IPS DF 6.9 (cell line): ENCODE results near the gene APOL6.
"Not testable (repeated sequence)": the region's sequence is repeated elsewhere in the genome, so short reads cannot be mapped to it uniquely, and the experiment has no call there.

Source experiments
- DNase-seq: peaks from one replicate; pipeline ENCODE4 v3.0.0-alpha.2; 2013; ENCODE audit warnings: low read depth, low spot score
- H3K27ac ChIP-seq: one replicate; pipeline ENCODE4 v1.5.1; 2013; ENCODE audit warnings: low read length, control low read depth
- H3K27me3 ChIP-seq: 2 replicates; pipeline ENCODE4 v1.6.1; 2013; ENCODE audit warnings: mild to moderate bottlenecking, low read length; ENCODE audit not compliant: control insufficient read depth, insufficient read depth
- H3K36me3 ChIP-seq: 2 replicates; pipeline ENCODE4 v1.6.1; 2013; ENCODE audit warnings: low read length; ENCODE audit not compliant: control insufficient read depth, insufficient read depth
- H3K4me1 ChIP-seq: 2 replicates; pipeline ENCODE4 v1.6.1; 2013; ENCODE audit warnings: low read length; ENCODE audit not compliant: control insufficient read depth, insufficient read depth
- H3K4me3 ChIP-seq: 2 replicates; pipeline ENCODE4 v1.5.1; 2013; ENCODE audit warnings: mild to moderate bottlenecking, low read length
- H3K9me3 ChIP-seq: 2 replicates; pipeline ENCODE4 v1.6.1; 2013; ENCODE audit warnings: low read length, inconsistent platforms; ENCODE audit not compliant: control insufficient read depth, insufficient read depth
- WGBS: extraction: QIAGEN DNeasy Blood & Tissue Kit; methylation state at CpG from one replicate; pipeline ENCODE4 v1.1.7; 2013; ENCODE audit warnings: mixed read lengths, missing lambda C conversion rate; ENCODE audit not compliant: insufficient read length, insufficient coverage; 5-methylcytosine and 5-hydroxymethylcytosine counted together

The APOL6 gene

DNA sequence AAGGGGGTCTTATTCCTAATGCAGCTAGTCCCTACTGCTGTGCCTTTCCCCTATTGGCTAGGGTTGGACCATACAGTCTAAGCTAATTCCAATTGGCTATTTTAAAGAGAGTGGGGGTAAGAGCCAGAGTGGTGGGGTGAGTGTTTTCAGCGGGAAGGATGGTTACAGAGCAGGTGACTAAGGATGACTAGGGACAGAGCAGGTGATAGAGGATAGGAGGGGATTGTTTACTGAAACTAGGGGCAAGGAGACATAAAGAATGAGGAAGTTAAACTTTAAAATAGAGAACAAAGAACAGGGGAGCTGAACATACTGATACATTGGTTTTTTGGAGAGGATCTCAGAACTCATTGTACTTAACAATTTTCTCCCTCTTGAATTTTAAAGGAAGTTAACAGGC, 27.8 kb downstream of the APOL6 start:
- not testable (repeated sequence) for H3K27me3 ChIP-seq, H3K36me3 ChIP-seq, H3K9me3 ChIP-seq, H3K27ac ChIP-seq, H3K4me1 ChIP-seq, DNase-seq, H3K4me3 ChIP-seq
- no CpG with 5 or more reads among the region's 1 CpG for WGBS

DNA sequence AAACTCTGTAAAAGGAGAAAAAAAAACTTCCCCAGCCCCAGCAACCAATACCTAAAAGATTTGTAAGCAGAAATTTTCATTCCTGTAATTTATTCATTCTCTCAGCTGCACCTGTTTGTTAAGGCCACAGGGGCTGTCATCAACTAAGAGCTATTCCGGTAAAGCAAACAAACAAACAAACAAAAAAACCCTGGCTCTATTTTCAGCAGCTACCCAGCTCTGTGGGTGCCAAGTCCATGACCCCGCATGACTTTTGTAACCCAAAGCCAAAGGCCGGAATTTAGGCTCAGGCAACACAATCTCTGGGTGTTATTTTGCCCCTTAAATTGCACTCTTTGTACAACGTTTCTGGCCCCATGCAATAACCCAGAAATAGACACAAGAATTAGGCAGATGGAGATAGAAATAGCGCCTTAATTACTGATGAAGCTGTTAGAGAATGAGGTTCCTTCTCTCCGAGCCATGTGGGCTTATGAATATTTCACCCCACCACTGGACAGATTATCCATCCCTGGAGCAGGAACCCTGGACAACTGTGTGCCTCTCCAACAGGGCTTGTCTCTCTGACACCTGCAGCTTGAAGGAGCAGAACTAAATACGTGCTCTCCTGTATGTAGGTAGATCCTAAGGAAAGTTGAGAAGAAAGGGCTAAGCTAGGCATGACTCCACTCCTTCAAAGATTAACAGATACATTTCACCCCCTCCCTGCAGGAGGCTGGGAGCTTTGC, 29.4 kb downstream of the APOL6 start:
- Histone ChIP-seq H3K4me3 (no peak overlapping the region), H3K27ac (no peak overlapping the region), H3K9me3 (peaks cover 4% of the 10 kb centered on the region), H3K4me1 (no peaks in the 10 kb centered on the region), H3K36me3 (no peaks in the 10 kb centered on the region), H3K27me3 (no peaks in the 10 kb centered on the region)
- no CpG with 5 or more reads among the region's 7 CpGs for WGBS
- no peak for DNase-seq

DNA sequence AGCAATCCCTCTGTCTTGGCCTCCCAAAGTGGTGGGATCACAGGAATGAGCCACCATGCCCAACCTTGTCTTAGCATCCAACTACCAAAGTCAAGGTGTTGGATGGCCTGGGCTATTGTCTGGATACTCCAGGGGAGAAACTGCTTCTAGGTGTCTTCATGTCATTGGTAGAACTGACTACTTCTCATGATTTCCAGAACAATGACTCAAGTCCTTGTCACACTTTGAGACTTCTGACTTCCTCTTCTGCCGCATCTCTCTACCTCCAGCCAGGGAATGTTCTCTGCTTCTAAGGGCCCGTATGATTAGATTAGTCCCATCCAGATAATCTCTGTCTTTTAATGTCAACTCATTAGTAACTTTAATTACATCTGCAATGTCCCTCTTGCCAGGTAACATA, 30.6 kb downstream of the APOL6 start:
- DNase-seq = no peak

DNA sequence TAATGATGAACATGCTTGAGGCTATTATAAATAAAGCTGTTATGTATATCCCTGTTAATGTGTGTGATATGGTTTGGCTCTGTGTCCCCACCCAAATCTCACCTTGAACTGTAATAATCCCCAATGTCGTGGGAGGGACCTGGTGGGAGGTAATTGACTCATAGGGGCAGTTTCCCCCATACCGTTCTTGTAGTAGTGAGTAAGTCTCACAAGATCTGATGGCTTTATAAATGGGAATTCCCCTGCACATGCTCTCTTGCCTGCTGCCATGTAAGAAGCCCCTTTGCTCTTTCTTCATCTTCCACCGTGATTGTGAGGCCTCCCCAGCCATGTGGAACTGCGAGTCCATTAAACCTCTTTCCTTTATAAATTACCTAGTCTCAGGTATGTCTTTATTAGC, 31.2 kb downstream of the APOL6 start:
- H3K9me3 ChIP-seq, H3K27me3 ChIP-seq, DNase-seq, H3K4me1 ChIP-seq, H3K36me3 ChIP-seq, H3K4me3 ChIP-seq, H3K27ac ChIP-seq: not testable (repeated sequence)
- WGBS = no CpG with 5 or more reads among the region's 4 CpGs

More for the DNA sequence above, 30.6 kb downstream of the APOL6 start:
- Histone ChIP-seq H3K27ac (no peak overlapping the region), H3K36me3 (no peaks in the 10 kb centered on the region), H3K9me3 (peaks cover 4% of the 10 kb centered on the region), H3K4me3 (no peak overlapping the region), H3K4me1 (no peaks in the 10 kb centered on the region), H3K27me3 (no peaks in the 10 kb centered on the region)
- WGBS = no CpG with 5 or more reads among the region's 2 CpGs

DNA sequence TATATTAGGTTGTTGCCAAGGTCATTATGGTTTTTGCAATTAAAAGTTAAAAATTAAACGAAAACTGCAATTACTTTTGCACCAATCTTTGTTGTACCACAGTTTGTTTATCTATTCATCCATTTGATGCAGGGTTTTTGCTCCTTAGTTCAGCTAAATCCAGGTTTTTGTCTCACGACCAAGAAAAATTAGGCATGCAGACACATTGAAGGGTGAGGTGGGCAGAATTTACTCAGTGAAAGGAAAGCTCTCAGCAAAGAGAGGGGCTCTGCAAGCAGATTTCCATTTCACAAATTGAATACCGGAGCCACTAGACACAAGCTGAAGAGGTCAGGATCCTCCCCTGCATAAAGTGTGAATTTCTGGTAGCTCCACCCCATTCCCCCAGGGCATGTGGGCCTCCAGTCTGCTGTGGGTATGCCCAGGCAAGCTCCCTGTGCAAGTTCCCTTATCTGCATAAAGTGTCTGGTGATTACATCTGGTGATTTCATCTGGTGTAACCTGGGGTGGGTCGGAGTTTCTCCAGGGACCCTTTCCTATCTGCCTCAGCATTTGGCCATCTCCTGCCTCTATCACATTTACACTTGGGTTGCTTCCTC, 33.3 kb downstream of the APOL6 start:
- Histone ChIP-seq H3K27ac (no peak overlapping the region), H3K9me3 (peaks cover 1% of the 10 kb centered on the region; the same call in 1 of the 2 replicates), H3K4me1 (no peaks in the 10 kb centered on the region), H3K36me3 (no peaks in the 10 kb centered on the region), H3K27me3 (no peaks in the 10 kb centered on the region), H3K4me3 (no peak overlapping the region)
- no CpG with 5 or more reads among the region's 4 CpGs for WGBS
- DNase-seq = no peak

DNA sequence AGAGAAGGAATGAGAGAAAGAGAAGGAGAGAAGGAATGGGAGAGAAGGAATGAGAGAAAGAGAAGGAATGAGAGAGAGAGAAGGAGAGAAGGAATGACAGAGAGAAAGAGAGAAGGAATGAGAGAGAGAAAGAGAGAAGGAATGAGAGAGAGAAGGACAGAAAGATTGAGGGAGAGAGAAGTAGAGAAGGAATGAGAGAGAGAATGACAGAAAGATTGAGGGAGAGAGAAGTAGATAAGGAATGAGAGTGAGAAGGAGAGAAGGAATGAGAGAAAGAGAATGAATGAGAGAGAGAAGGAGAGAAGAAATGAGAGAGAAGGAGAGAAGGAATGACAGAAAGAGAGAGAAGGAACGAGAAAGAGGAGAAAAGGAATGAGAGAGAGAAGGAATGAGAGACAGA, 35.3 kb downstream of the APOL6 start:
- WGBS = 100% methylated on average over 1 of the region's 1 CpG
- Histone ChIP-seq H3K9me3 (peaks cover 1% of the 10 kb centered on the region; the same call in 1 of the 2 replicates), H3K4me3 (no peak overlapping the region)

DNA sequence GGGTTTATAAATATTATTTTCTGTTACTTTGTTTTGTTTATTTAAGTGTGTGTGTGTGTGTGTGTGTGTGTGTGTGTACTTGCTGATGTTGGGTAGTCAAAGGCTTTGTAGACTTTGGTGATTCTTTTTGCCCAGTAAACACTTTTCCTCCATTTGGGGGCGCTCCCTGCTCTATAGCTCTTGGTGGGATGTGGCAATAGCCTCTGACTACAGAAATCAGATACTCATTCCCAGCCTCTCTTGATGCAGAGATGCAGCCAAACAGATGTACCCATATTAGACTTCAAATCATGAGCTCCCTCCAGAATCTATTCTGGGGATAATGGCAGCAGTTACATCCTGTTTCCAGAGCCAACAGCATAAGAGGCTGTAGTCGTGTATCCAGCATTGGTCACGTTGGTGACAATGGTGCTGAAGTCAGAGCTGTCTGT, 36.0 kb downstream of the APOL6 start:
- no peak overlapping the region for H3K27ac ChIP-seq
- no peaks in the 10 kb centered on the region for H3K4me1 ChIP-seq
- no peaks in the 10 kb centered on the region for H3K36me3 ChIP-seq
- peaks cover 1% of the 10 kb centered on the region; the same call in 1 of the 2 replicates for H3K9me3 ChIP-seq
- no peaks in the 10 kb centered on the region for H3K27me3 ChIP-seq
- H3K4me3 ChIP-seq = no peak overlapping the region
- no CpG with 5 or more reads among the region's 3 CpGs for WGBS
- DNase-seq = no peak

More for the DNA sequence above, 35.3 kb downstream of the APOL6 start:
- DNase-seq = no peak
- Histone ChIP-seq H3K4me1 (no peaks in the 10 kb centered on the region), H3K27me3 (no peaks in the 10 kb centered on the region), H3K36me3 (no peaks in the 10 kb centered on the region), H3K27ac (no peak overlapping the region)

DNA sequence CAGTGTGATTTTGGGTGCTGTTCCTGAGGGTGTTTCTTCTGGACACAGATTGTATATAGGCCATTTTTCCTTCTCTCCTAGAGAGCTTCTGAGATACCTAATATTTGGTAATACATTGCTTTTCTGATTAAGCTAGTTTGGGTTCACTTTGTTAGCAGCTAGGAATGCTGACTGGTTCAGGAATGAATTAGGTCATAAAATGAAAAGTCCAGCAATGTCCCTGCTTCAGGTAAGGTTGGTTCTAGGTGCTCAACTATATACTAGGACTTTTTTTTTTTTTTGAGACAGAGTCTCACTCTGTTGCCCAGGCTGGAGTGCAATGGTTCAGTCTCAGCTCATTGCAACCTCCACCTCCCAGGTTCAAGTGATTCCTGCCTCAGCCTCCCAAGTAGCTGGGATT, 36.5 kb downstream of the APOL6 start:
- Histone ChIP-seq H3K4me3 (no peak overlapping the region), H3K27me3 (no peaks in the 10 kb centered on the region), H3K36me3 (no peaks in the 10 kb centered on the region), H3K27ac (no peak overlapping the region), H3K9me3 (peaks cover 1% of the 10 kb centered on the region; the same call in 1 of the 2 replicates), H3K4me1 (no peaks in the 10 kb centered on the region)
- no peak for DNase-seq

DNA sequence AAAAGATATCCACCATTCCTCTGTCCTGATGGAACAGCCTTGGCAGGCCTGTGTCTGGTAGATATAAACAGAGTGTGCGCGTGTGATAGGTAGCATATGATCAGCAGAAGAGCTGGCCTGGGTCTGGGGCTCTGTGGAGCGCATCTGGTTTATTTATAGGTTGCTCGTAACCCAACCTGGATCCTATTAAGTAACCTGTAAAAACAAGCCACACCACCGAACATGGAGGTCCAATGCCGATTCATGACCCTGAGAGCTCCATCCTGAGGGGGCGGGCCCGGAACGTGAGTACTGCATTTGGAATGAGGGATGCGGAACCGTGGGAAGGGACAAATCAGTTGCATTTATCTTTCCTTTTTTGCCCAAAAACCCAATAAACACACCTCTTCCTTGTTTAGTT, 37.5 kb downstream of the APOL6 start:
- no CpG with 5 or more reads among the region's 11 CpGs for WGBS
- H3K4me3 ChIP-seq = no peak overlapping the region

DNA sequence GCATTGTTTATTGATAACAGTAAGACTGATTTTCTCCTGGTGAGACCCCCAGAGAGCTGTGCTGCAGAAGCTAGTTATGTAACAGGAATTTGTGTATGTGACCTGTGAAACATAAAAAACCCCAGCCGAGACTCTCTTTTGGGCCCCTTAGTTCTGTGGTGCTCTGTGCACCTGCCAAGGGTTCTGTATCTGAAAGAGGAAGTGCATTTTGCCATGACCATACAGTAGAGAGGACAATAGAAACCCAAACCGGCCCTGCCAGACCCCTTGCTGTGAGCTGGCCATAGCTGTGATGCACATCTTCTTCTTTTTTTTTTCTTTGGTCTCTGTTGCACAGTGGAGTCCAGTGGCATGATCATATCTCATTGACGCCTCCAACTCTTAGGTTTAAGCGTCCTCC, 38.1 kb downstream of the APOL6 start:
- Histone ChIP-seq H3K4me1 (no peaks in the 10 kb centered on the region), H3K36me3 (no peaks in the 10 kb centered on the region), H3K27me3 (no peaks in the 10 kb centered on the region), H3K27ac (no peak overlapping the region), H3K4me3 (no peak overlapping the region), H3K9me3 (peaks cover 1% of the 10 kb centered on the region; the same call in 1 of the 2 replicates)
- WGBS = no CpG with 5 or more reads among the region's 4 CpGs
- no peak for DNase-seq

More for the DNA sequence above, 37.5 kb downstream of the APOL6 start:
- Histone ChIP-seq H3K9me3 (peaks cover 1% of the 10 kb centered on the region; the same call in 1 of the 2 replicates), H3K27me3 (no peaks in the 10 kb centered on the region), H3K4me1 (no peaks in the 10 kb centered on the region), H3K36me3 (no peaks in the 10 kb centered on the region), H3K27ac (no peak overlapping the region)
- no peak for DNase-seq

DNA sequence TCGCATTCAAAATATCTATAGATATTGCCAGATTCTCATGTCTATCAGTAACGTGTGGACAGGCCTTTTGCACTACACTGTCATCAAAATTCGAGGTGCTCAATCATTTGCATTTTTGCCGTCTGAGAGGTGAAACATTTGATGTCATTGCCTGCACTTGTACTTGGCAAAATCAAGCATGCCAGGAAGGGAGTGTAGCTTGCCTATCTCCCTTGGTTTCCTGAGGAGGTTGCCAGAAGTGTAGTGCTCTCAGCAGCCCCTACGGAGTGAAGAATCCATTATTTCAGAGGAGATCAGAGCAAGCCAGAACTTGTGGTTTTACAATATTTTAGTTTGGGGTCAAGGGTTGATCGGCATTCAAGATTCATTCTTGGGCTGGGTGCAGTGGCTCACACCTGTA, 39.2 kb downstream of the APOL6 start:
- WGBS = no CpG with 5 or more reads among the region's 6 CpGs
- no peak for DNase-seq
- no peaks in the 10 kb centered on the region for H3K36me3 ChIP-seq
- H3K4me1 ChIP-seq = no peaks in the 10 kb centered on the region
- no peak overlapping the region for H3K4me3 ChIP-seq
- no peaks in the 10 kb centered on the region for H3K9me3 ChIP-seq
- no peaks in the 10 kb centered on the region for H3K27me3 ChIP-seq
- H3K27ac ChIP-seq = no peak overlapping the region
